Body of pancreas (tissue), 4 donors: Measurements from ENCODE around the gene OR51L1. TPM values are rescaled to one million over a fixed set of nuclear protein-coding genes. Genes with fewer than 3 reads are reported as not detected.
"Not testable (repeated sequence)": the region's sequence is repeated elsewhere in the genome, so short reads cannot be mapped to it uniquely, and the experiment has no call there.

Experiments
- ATAC-seq: fragments of 150-250 bp; one replicate; pipeline ENCODE4 v1.9.1; 2016
- DNase-seq, 4 donors: peaks; one replicate each; pipeline ENCODE4 v3.0.0-alpha.2; 2019
- H3K27ac ChIP-seq, 4 donors: fragments of 200-600 bp; sonication (generic); 1 replicate in 3 of 4; 2 replicates in 1 of 4; pipeline versions ENCODE4 v1.5.1 to v1.6.1; 2016 to 2019; ENCODE audit warnings: mild to moderate bottlenecking in 1 of 4, mixed read lengths in 1 of 4, moderate library complexity in 1 of 4
- H3K27me3 ChIP-seq, 2 donors: fragments of 200-600 bp; sonication (generic); one replicate each; pipeline ENCODE4 v1.6.0; 2016; ENCODE audit warnings: mild to moderate bottlenecking in 1 of 2
- H3K36me3 ChIP-seq, 2 donors: fragments of 200-600 bp; sonication (generic); replicated peaks in 1 of 2; 2 replicates each; pipeline ENCODE4 v1.5.1; 2016; ENCODE audit warnings: low read depth in 2 of 2; ENCODE audit not compliant: insufficient read depth in 1 of 2
- H3K4me1 ChIP-seq: fragments of 200-600 bp; sonication (generic); one replicate; pipeline ENCODE4 v1.6.0; 2016
- H3K4me3 ChIP-seq, 2 donors: fragments of 200-600 bp; sonication (generic); 1 replicate in 1 of 2; 2 replicates in 1 of 2; pipeline ENCODE4 v1.5.1; 2016 to 2019
- H3K9me3 ChIP-seq, 3 donors: fragments of 200-600 bp; sonication (generic); 1 replicate in 2 of 3; 2 replicates in 1 of 3; pipeline ENCODE4 v1.5.1; 2016
- CTCF ChIP-seq, 7 experiments: fragments of 450-650 bp in 4 of 7; fragments of 200-600 bp in 3 of 7; sonication (generic) in 3 of 7; IDR thresholded peaks; one replicate each; pipeline ENCODE4 v1.5.1; 2016 to 2019; ENCODE audit warnings: antibody characterized with exemption in 7 of 7
- POLR2A ChIP-seq, 3 donors: fragments of 450-650 bp; IDR thresholded peaks; one replicate each; pipeline ENCODE4 v1.6.1; 2016; ENCODE audit warnings: antibody characterized with exemption in 3 of 3, mild to moderate bottlenecking in 2 of 3
- WGBS, 2 donors: methylation state at CpG; one replicate each; pipeline ENCODE4 v1.1.5; 2017; 5-methylcytosine and 5-hydroxymethylcytosine counted together
- intact Hi-C: fragments of 100-400 bp; cut with DNase I; formaldehyde crosslinking; loops from one replicate; pipeline ENCODE4 v1.15.1; 2023
- total RNA-seq, 2 donors: library from RNA; depleted of rRNA; stranded (reverse); fragments of >200 nt; gene quantifications; one replicate each; pipeline ENCODE4 v1.1.0, GENCODE V29; 2016

Gene OR51L1
- not detected for total RNA-seq

- Histone ChIP-seq H3K27ac (no peak within 1 kb of the TSS), H3K36me3 (no peaks in the 10 kb centered on the region), H3K4me1 (no peaks in the 10 kb centered on the region), H3K9me3 (no peaks in the 10 kb centered on the region), H3K4me3 (no peak within 1 kb of the TSS), H3K27me3 (no peaks in the 10 kb centered on the region)
- intact Hi-C loops, result no loop called here
- ATAC-seq (no peak), DNase-seq (no peak)
- 75 to 76% methylated on average over 2 of the region's 2 CpGs for WGBS, 2 donors
- no peak for TF ChIP-seq POLR2A (IDR thresholded peaks at IDR 0.05)
- no peak for TF ChIP-seq CTCF (IDR thresholded peaks at IDR 0.05)
Measured at GRCh38 chr11:4994551-4994950, at the start of gene OR51L1. OR51L1 (plus strand) TSS chr11:4994851; CDS start chr11:4998983, 4,132 bp downstream.

DNA sequence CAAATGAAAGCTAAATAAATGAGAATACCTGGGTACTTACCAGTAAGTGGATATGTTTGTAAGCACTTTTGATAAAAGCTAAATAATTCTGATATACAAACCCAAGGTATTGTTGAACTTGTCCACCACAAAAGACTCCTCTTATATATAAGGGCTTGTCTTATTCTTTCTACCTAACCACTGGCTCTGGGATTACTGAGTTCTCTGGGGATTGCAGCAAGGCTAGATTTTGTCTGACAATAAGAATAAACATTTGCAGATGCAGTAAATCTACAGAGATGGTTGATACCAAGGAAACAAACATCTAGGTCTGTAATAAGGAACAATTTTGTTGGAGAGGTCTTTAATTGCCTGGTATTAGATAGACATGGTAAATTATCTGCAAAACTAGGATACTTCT lies 47.1 kb upstream of the OR51L1 start, which contains the start of gene OR51A4:
TSS of gene OR51A4 (minus strand) at position 101 of the 400 bp plus-strand sequence. CDS start 505 bp downstream, outside the sequence.
- no peak within 1 kb of the TSS for H3K27ac ChIP-seq
- ATAC-seq (no peak), DNase-seq (no peak)
- TF ChIP-seq POLR2A (IDR thresholded peaks at IDR 0.05) (no peak), CTCF (IDR thresholded peaks at IDR 0.05) (no peak)
- no peaks in the 10 kb centered on the region for H3K27me3 ChIP-seq
- no peaks in the 10 kb centered on the region for H3K4me1 ChIP-seq
- no peak within 1 kb of the TSS for H3K4me3 ChIP-seq
- H3K9me3 ChIP-seq, result no peaks in the 10 kb centered on the region
- no peaks in the 10 kb centered on the region for H3K36me3 ChIP-seq
- intact Hi-C loops, result no loop called here

GRCh38 chr11:4955613-4956012 lies 39.0 kb upstream of the OR51L1 start, which contains the start of gene OR51A2:
OR51A2 (minus strand) TSS chr11:4955713; CDS start chr11:4955713, 0 bp downstream.
- WGBS, 2 donors, result 77 to 88% methylated on average over 2 of the region's 2 CpGs
- H3K4me1 ChIP-seq, H3K9me3 ChIP-seq, H3K27ac ChIP-seq, intact Hi-C loops, H3K27me3 ChIP-seq, H3K4me3 ChIP-seq, H3K36me3 ChIP-seq, ATAC-seq, DNase-seq: not testable (repeated sequence)

DNA sequence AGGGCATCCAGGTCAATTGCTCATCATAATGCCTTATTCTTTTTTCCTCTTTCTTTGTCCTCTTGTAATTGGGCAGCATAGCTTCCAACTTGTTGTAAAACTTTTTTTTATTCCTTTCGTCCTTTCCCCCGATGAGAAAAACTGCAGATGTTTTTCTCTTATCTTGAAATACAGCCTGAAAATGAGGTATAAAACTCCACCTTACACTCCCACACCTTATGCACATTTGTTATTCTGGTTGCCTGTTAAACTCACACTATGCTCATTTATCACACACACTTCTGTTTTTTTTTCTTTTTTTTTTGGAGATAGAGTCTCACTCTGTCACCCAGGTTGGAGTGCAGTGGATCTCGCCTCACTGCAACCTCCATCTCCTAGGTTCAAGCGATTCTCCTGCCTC lies 37.3 kb upstream of the OR51L1 start:
- H3K27me3 ChIP-seq, result no peaks in the 10 kb centered on the region
- ATAC-seq, result peak; percentile 72
- intact Hi-C loops, result no loop called here
- no peak overlapping the region for H3K27ac ChIP-seq
- no peak for TF ChIP-seq POLR2A (IDR thresholded peaks at IDR 0.05)
- TF ChIP-seq CTCF (IDR thresholded peaks at IDR 0.05), result no peak
- no peak overlapping the region for H3K4me3 ChIP-seq
- no peak for DNase-seq
- WGBS, 2 donors, result 31 to 37% methylated on average over 4 of the region's 4 CpGs
- H3K9me3 ChIP-seq, result no peaks in the 10 kb centered on the region
- H3K36me3 ChIP-seq, result no peaks in the 10 kb centered on the region
- peaks cover 6% of the 10 kb centered on the region for H3K4me1 ChIP-seq

- Histone ChIP-seq H3K4me1 (peaks cover 6% of the 10 kb centered on the region), H3K9me3 (no peaks in the 10 kb centered on the region), H3K4me3 (no peak overlapping the region), H3K36me3 (no peaks in the 10 kb centered on the region), H3K27ac (no peak overlapping the region), H3K27me3 (no peaks in the 10 kb centered on the region)
- TF ChIP-seq POLR2A (IDR thresholded peaks at IDR 0.05), result no peak
- no peak for TF ChIP-seq CTCF (IDR thresholded peaks at IDR 0.05)
- no peak for ATAC-seq
- intact Hi-C loops, result no loop called here
- WGBS, 2 donors, result 51 to 66% methylated on average over 3 of the region's 3 CpGs
- no peak for DNase-seq
Measured at GRCh38 chr11:4960877-4961276, 33.8 kb upstream of the OR51L1 start.
